Activated effector memory CD4-positive, alpha-beta T cell treated with Interleukin-2 at 50 U/mL for 16 hours (primary cell): ENCODE results near the gene LSM3.
"Not testable (repeated sequence)": the region's sequence is repeated elsewhere in the genome, so short reads cannot be mapped to it uniquely, and the experiment has no call there.

Experiments
- DNase-seq: peaks from one replicate; pipeline ENCODE4 v3.0.0-alpha.2; 2020

Gene LSM3

GRCh38 chr3:14223595-14223994 lies 45.0 kb downstream of the LSM3 start:
- no peak for DNase-seq

GRCh38 chr3:14224895-14225294 lies 46.3 kb downstream of the LSM3 start:
- no peak for DNase-seq

GRCh38 chr3:14225421-14225820 lies 46.8 kb downstream of the LSM3 start:
- no peak for DNase-seq

- not testable (repeated sequence) for DNase-seq
Observed at GRCh38 chr3:14226351-14226750, 47.7 kb downstream of the LSM3 start.

- no peak for DNase-seq
Observed at GRCh38 chr3:14227856-14228255, 49.2 kb downstream of the LSM3 start.

GRCh38 chr3:14228681-14229470 lies 50.3 kb downstream of the LSM3 start:
- no peak for DNase-seq

- DNase-seq, result not testable (repeated sequence)
Observed at GRCh38 chr3:14229695-14230094, 51.1 kb downstream of the LSM3 start.

- DNase-seq, result no peak
Observed at GRCh38 chr3:14230729-14231128, 52.1 kb downstream of the LSM3 start.

GRCh38 chr3:14231145-14231990 lies 52.8 kb downstream of the LSM3 start:
- DNase-seq, result no peak

- DNase-seq, result no peak
Observed at GRCh38 chr3:14231998-14232501, 53.4 kb downstream of the LSM3 start.

GRCh38 chr3:14234251-14235002 lies 55.8 kb downstream of the LSM3 start:
- DNase-seq, result no peak

GRCh38 chr3:14235003-14235911 lies 56.6 kb downstream of the LSM3 start:
- no peak for DNase-seq

- DNase-seq, result no peak
Observed at GRCh38 chr3:14235912-14236295, 57.3 kb downstream of the LSM3 start.

- DNase-seq, result no peak
Observed at GRCh38 chr3:14236902-14237301, 58.3 kb downstream of the LSM3 start.

- DNase-seq, result no peak
Observed at GRCh38 chr3:14237457-14237856, 58.8 kb downstream of the LSM3 start.

- DNase-seq, result no peak
Observed at GRCh38 chr3:14238356-14238755, 59.7 kb downstream of the LSM3 start.

- DNase-seq, result no peak
Observed at GRCh38 chr3:14238930-14239329, 60.3 kb downstream of the LSM3 start.

GRCh38 chr3:14239940-14240339 lies 61.3 kb downstream of the LSM3 start:
- DNase-seq, result no peak

- DNase-seq, result no peak
Observed at GRCh38 chr3:14240366-14240765, 61.7 kb downstream of the LSM3 start.

- no peak for DNase-seq
Observed at GRCh38 chr3:14241716-14242115, 63.1 kb downstream of the LSM3 start.

GRCh38 chr3:14242490-14243311 lies 64.1 kb downstream of the LSM3 start:
- no peak for DNase-seq
